GM19467 (cell line): ENCODE data around the gene COL4A1.
"Not testable (repeated sequence)": the region's sequence is repeated elsewhere in the genome, so short reads cannot be mapped to it uniquely, and the experiment has no call there.

Experiments used
- ATAC-seq: cut with Tn5 transposase; IDR thresholded peaks from one replicate; pipeline ENCODE4 v1.9.1; 2021; ENCODE audit warnings: mild to moderate bottlenecking, moderate library complexity; ENCODE audit not compliant: unreplicated experiment

The COL4A1 gene

DNA sequence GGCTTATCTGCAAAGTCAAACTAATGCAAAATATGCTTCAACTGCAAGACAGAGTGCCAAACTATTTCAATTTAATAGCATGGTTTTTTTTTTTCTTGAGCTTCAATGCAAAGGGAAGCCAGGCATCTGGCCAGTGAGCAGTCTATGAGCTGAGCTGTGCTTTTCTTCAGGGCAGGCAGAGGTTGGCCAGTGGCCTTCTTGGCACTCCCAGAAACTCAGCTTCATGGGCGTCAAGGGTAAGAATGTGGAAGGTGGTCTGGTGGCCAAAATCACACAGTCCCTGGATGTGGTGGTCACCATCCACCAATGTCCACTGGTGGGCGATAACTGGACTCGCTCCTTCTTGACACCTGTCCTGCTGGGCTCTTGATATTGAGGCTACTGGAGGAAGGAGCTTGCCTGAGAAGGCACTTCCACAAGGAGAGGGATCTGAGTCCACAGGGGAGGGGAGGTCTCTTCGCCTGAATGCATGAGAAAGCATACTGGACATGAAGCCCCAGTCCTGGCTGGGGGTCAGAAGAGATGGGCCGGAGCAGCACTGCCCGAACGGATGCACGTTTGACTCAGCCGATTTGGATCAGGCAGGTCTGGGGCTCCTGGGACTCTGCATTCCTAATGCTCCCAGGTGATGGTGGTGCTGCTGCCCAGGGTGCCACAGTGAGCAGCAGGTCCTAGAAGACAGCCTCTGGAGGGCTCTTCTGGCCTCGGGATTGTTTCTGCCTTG is 17.2 kb upstream of the COL4A1 start:
- ATAC-seq: no peak

DNA sequence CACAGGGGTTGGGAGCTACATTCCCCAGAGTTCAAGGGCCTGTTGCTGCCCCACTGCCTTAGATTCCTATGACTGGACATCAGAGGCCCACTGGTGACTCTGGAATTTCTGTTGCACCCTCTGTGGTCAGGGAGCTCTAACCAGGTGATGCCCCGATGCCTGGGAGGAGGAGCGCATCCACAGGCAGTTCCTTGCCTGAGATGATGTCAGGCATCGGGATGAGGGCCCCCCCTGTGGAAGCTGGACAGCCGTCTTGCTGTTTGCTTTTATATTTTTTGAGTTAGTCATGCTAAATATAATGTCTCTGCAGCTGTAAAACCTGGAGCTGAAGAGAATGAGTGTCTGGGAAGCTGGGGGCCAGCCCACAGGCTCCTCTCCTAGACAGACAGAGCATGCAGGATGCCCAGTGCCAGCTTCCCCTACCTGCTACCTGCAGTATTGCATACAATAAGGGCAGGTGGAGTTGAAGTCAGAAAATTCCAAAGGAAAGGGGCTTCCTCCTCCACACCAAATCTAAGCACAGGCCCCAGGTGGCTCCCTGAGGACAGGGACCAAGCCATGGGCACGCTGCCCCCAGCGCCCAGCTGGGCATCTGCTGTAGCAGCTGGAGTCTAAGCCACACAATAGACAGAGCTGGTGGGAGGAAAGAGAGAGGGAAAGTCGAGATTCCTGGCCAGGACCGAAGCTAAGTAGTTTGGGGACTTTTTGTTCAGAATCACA is 16.4 kb upstream of the COL4A1 start:
- no peak for ATAC-seq

DNA sequence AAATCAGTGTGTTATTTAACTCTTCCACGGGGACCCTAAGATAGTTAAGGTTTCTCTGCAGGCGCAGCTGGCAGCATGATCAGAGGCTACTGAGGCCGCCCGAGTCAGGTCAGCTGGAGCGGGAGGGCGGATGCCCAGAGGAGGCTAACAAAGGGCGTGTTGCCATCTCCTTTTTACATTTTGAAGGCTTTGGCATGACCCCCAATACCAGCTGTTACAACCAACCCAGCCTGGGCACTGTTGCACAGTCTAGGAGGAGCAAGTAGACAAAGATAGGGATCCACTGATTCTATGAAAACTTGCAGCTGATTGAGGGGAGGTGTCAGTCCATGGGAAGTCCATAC is 15.8 kb upstream of the COL4A1 start:
- no peak for ATAC-seq

DNA sequence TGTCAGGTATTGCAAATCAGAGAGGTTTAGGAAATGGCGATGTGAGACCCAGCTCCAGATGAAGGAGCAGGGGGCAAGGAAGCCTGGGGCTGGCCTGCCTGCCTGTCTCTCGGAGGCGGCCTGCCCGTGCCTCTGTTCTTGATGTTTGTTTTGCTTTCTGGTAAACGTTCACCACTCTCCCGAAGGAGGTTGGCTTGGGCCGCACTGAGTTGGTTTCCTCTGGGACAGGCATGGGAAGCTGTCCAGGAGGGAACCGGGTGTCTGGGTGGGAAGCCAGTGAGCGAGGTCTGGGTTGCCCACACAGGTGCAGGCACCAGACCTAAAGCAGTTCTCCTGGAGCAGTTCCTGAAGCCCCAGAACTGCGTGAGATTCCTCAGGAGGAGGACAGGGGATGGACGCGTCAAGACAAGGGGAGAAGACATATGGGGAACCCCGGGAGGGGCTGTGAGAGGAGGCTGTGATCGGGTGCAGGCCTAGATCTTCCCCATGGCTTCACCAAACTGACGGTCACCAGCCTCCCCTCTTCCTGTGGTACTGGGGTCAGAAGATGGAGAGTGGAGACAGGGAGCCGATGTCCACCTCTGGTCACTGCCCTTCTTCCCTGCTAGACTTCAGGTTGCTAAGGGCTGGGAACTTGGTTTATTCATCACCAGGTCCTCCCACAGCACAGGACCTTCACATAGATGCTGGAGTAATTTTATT is 15.3 kb upstream of the COL4A1 start:
- ATAC-seq: no peak

DNA sequence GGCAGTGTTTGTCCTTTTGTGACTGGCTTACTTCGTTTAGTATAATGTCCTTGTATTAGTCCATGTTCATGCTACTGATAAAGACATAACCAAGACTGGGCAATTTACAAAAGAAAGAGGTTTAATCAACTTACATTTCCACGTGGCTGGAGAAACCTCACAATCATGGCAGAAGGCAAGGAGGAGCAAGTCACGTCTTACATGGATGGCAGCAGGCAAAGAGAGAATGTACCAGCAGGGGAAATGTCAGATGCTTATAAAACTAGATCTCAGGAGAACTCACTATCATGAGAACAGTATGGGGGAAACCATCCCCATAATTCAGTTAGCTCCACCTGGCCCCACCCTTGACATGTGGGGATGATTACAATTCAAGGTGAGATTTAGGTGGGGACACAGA is 14.6 kb upstream of the COL4A1 start:
- not testable (repeated sequence) for ATAC-seq

DNA sequence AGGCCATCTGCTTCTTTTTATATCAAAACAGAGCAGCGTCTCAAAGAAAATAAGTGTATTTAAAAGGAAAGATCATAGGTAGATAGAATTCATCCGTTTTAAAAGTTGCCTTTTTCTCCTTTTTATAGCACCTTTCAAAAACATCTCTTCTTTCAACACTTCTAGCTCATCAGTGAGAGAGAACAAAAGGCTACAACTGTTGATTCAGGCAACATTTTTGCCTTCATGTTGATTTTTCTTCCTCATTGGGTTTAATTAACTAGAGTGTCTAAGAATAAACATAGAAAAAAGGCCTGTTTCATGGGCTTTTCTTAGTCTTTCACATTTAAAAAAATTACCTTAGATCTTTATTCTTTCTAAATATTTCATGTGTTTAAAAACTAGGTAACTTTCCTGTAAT is 13.7 kb upstream of the COL4A1 start:
- no peak for ATAC-seq

DNA sequence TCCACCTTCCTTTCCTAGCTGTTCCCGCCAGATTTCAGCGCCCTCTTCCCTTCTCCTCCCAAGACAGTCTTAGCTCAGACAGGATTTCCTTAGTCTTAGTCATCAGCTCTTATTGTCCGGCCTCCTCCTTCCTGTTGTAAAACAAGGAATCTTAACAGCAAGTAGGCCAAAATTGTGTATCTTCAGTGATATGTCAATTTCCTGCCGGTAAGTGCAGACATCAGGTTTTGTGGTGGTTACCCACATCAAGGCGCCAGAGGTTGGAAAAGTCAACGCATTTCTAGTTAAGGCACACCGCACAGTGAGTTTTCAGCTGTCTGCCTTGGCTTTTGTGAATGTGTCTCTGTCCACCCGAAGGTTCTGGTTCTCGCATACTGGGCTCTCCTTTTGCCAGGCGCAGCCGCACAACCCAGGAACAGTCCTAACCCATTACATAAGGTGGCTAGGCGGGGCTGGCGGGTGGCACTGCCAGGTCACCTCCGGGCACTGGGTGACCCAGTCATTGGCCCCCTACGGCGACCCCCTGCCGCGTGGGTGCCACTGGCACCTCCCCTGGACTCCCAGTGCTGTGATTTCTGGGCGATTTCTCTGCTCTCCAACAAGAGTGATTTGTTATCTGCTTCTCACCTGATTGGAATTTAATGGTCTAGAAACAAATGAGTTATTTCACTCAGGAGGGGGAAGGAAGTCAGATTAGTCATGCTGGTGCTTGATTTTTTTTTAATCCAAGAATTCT is 13.0 kb upstream of the COL4A1 start:
- ATAC-seq: no peak

DNA sequence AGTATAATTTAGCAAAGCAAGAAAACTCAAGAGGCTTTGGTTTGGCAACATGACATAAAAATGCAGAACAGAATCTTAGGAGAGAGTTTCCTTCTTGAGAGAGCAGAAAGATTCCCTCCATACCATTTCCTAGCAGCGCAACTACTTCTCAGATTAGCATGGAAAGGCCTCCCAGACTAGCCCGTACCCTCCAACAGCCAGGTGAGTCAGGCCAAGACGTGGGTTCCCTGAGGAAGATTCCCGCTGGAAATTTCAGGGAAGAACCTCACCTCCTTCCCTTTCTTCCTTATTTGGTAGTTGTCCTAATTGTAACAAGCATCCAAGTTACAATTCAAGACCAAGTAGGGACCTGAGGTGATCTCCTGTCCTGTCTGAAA is 12.4 kb upstream of the COL4A1 start:
- no peak for ATAC-seq

DNA sequence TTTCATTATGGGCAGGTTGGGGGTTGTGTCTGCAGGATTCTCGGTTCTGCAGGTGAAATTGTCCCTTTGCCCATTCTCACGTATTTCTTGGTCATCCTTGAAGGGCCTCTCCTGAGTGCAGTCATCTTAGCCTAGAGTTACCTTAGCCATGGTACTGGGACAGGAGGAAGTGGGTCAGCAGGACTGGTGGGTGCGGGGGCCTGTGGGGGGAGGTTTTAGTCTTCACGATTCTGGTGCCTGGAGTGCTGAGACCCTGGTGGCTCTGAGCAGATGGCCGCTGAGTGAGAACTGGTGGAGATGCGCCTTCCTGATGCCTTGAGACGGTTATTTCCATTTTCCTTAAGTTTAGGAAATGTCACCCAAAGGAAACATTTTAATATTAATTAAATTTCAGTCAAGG is 12.0 kb upstream of the COL4A1 start:
- no peak for ATAC-seq

DNA sequence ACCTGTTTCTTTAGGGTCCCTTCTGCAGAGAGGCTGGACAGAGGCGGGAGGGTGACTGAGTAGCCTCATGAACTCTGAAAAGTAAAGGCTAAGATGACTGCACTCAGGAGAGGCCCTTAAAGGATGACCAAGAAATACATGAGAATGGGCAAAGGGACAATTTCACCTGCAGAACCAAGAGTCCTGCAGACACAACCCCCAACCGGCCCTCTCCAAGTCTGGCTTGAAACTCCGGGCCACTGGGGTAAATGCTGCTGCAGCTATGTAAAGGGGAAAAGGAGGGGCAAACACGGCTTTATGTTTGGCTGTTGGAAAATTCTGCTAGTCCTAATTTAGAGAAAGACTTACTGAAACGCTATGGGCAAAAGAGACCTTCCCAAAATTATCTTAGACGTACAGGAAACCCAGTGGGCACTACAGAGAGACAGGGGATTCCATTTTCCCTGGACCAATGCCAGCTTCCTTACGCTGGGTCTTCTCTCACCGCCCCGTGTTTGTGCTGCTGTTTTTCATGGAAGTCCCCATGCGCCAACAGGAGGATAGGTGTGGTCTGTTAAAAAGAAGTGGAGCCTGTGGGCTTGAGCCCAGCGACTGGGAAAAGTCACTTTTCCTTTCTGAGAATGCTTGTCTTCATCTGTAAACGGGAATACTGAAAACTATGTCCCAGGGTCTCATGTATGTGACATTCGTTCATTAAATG is 10.7 kb upstream of the COL4A1 start:
- no peak for ATAC-seq

DNA sequence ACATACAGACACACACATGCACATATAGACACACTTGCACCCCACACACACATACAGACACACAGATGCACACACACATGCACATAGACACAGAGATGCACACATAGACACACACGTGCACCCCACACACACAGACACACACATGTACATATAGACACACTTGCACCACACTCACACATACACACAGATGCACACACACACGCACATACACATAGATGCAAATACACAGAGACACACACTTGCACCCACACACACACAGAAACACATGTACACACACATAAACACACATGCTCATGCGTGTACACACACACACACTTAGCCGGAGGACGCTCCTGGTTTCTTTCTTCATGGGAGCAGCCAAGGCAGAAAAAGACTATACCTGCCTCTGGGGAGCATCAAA is 10.1 kb upstream of the COL4A1 start:
- ATAC-seq: no peak

DNA sequence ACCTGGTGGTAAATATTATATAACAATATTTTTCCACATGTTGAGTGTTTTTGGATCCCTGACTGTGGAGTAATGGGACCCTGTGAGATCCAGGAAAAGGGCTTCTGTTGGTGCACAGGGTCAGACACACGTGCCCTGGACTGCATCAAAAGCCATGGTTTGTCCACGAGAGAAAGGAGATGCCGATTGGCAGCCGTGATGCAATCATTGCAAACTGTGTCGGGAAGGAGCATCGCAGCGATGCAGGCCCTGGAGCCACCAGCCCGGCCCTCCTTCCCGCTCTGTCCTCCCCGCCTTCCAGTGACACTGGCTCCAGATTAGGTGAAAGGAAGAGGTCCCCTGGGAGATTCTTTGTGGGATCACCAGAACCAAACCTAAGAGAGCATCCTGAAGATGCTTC is 9.2 kb upstream of the COL4A1 start:
- no peak for ATAC-seq

DNA sequence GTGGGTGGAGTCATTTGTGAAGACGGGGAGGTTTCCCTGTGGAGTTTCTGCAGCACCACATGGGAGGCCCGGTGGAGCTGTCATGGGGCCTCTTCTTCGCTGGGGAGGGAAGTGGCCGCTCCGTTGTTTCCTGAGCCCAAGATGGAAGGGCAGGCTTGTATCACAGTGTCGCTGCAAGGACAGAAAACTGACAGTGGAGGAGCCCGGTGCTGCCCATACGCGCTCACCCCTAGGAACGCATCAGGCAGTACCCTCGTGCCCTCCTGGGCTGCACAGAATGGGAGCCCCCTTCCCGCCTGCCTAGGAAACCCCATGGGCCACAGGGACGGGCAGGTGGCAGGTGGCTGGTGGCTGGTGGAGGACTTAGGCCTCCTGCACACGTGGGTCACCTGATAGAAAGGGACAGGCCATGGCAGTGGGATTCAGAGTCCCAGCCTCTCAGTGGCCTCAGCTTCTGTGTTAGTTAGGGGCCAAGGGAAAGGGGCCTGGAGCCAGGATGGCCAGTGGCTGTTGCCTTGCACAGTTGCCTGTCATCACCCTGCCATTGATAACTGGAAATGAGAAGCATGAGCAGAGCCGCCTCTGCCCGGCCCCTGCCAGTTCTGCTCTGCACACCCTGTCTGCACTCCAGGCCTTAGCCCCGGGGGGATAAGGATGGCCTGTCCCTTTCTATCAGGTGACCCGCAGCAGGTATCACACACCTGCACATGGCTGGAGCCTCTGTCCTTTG is 7.7 kb upstream of the COL4A1 start:
- ATAC-seq: no peak

DNA sequence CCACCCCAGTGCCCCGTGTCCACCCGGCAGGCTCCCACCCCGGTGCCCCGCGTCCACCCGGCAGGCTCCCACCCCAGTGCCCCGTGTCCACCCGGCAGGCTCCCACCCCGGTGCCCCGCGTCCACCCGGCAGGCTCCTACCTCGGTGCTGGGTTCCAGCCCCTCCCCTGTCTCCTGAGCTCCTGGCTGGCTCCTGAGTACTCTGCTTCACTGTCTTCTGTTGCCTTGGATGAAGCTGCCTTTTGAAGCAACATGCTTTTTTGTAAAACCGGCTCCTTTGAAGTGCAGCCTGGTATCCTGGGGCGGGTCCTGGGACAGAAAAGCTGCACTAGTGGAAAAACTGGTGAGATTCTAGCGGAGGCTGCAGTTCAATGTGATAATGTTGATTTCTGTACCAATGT is 6.8 kb upstream of the COL4A1 start:
- not testable (repeated sequence) for ATAC-seq

DNA sequence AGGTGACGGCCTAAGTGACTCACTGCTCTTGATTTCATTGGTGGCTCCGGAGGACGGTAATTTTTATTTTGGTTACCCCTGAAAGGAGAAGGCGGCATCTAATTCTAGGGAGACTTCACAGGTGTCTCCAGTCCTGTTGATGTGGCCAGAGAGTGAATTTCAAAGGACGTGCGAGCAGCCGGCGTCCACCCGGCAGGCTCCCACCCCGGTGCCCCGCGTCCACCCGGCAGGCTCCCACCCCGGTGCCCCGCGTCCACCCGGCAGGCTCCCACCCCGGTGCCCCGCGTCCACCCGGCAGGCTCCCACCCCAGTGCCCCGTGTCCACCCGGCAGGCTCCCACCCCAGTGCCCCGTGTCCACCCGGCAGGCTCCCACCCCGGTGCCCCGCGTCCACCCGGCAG is 6.3 kb upstream of the COL4A1 start:
- ATAC-seq: not testable (repeated sequence)

DNA sequence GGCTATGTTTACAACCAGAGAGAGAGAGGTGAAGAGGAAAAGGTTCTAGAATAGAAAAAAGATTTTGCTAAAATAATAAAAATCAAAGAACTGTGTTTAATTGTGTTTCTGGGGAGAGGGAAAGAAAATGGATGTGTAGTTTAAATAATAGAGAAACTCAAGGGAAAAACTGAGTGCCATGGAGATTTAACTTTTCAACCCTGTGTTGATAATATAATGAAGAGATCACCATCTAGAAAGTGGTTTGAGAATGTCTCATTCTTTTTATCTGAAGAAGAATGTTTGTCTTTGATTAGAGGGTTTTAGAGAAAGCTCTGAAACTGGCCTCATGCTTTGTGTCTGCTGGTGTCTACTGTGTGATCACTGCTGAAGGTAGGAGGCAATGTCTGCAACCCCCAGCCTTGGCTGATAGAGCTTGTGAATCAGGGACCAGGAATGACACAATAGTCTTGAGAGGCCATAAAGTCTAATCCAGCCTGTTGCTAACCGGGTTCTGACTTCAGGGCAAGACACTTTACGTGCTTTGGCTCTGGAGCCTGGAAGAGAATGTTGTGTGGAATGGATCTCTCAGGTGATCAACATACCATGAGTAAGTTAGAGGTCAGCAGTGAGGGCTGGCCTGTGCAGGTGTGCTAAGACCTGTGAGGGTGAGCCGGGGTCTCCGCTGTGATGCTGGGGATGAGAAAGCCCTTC is 5.5 kb upstream of the COL4A1 start:
- no peak for ATAC-seq

DNA sequence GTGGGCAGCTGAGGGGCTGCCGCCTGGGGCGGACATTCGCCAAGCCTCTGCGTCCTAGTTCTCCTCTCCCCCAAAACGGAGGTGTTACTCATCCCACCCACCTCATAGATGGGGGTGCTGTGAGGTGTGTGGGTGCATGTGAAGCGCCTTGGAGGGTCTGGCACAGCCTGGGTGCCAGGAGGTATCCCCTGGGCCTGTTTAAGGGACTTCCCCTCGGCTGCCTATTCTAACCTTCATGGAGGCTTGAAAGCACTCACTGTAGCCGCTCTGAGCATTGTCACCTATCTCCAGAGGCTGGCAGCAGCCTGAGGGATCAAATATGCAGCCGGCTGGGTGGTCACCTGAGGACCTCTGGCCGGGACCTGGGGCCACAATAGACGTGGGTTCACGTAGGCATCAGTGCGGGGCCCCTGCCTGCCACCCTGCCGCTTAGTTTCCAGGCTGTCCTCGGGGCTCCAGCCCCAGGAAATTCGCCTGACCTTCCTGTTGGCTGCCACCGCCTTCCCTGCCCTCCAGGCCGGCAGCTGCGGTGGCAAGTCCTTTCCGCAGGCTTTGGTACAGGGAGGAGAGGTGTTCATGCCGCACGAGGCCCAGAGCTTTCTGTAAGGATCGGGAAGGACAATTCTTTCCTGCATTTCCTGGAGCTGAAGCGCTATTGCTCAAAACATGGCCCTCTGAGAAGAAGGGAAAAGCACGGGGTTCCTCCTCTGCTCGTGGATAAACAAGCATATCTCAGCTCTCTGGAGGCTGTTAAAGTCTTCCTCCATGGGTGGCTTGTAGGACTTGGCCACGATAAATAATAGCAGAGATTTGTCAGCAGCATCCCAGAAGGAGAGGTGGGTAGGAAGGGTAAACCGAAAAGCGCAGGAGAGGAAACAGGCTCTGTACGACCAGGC is 4.7 kb upstream of the COL4A1 start:
- ATAC-seq: no peak

DNA sequence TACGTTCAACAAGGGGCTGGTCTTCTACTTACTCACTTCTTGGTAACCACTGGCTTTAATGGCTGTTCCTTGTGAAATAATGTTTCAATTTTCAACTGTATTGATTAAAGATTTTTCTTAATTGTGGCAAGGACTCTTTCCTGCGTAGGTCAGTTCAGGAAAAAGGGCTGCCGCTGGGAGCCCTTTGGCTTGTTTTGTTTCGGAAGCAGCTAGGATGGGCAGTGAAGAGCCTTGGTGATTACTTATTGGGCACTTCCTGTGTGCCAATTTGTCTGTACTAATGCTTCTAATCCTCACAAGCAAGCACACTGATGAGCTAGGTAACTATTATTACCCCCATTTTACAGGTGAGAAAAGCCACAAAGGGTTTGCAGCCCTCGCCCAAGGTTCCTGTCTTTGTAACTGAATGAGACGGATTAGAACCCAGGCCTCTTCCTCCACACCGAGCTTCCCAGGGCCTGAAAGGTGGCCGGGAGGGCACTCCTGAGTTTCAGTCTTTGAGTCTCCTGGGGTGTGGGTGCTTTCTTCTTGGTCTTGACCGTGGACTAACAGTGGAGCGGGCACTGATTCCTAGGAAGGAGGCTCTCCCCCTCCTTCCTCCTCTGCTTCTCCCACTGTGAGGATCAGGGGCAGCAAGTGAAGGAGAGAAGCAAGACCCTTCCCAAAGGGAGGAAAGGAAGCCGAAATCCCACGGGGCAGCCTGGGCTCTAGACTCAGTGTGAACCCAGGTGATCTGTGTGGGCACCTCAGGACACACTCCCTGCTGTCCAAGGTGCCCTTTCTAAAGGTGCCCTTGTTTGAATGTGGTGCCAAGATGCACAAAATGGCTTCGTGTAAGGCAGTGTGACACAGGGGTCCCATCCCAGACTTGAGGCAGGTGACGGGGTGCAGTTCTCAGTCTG is 3.8 kb upstream of the COL4A1 start:
- no peak for ATAC-seq
